HG03432 (cell line): ENCODE results near the gene TAS1R3.

ENCODE experiments used
- ATAC-seq: cut with Tn5 transposase; IDR thresholded peaks from one replicate; pipeline ENCODE4 v1.9.1; 2021; ENCODE audit warnings: mild to moderate bottlenecking, moderate library complexity; ENCODE audit not compliant: unreplicated experiment

Gene TAS1R3

GRCh38 chr1:1294250-1294890 is 36.7 kb upstream of the TAS1R3 start:
- ATAC-seq = no peak

- ATAC-seq = no peak
Observed at GRCh38 chr1:1295154-1295923, 35.7 kb upstream of the TAS1R3 start.

GRCh38 chr1:1296070-1297061 is 34.7 kb upstream of the TAS1R3 start:
- no peak for ATAC-seq

DNA sequence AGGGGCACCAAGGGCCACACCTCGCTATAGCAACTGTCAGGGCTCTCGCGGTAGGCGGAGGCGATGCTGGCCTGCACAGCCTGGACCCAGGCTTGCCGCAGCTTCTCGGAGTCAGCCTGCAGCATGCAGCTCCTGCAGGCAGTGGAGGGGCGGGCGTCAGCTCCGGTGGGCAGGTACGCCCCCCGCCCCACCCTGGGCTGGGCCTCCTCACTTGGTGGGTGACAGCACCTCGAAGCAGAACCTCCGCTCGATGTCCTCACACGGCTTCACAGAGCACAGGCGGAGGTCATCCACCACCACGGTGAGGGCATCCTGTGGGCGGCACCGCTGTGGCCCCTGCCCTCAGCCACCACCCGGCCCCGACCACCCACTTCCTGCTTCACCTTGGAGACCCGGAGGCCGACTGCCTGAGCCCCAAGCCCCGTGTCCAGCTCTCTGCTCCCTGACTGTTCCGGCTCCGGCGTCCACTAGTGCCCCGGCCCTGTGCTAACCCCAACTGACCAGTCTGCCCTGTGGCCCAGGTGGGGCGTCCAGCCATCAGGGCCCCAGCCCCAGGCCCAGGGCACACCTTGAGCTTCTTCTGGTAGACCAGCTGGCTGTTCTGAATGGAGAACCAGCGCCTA is 33.2 kb upstream of the TAS1R3 start:
- no peak for ATAC-seq

GRCh38 chr1:1298861-1299685 is 32.0 kb upstream of the TAS1R3 start:
- no peak for ATAC-seq

- no peak for ATAC-seq
Observed at GRCh38 chr1:1299686-1300351, 31.3 kb upstream of the TAS1R3 start.

DNA sequence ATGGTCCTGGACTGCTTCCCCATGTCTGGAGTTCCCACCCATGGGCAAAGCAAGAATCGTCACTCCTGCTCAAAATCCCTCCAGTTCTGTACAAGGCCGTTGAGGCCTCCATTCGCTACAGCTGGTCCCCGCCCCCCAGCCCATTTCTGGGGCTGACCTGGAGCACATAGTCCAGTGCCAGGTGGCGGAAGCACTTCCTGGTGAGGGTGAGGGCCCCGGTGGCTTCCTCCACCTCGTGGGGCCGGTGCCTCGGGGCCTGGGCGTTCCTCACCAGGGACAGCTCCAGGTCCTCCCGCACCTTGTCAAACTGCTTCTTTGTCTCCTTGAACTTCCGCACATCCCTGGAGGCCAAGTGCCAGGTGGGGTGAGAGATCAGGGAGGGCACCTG is 30.7 kb upstream of the TAS1R3 start:
- no peak for ATAC-seq

GRCh38 chr1:1302006-1302430 is 29.1 kb upstream of the TAS1R3 start:
- ATAC-seq = no peak

DNA sequence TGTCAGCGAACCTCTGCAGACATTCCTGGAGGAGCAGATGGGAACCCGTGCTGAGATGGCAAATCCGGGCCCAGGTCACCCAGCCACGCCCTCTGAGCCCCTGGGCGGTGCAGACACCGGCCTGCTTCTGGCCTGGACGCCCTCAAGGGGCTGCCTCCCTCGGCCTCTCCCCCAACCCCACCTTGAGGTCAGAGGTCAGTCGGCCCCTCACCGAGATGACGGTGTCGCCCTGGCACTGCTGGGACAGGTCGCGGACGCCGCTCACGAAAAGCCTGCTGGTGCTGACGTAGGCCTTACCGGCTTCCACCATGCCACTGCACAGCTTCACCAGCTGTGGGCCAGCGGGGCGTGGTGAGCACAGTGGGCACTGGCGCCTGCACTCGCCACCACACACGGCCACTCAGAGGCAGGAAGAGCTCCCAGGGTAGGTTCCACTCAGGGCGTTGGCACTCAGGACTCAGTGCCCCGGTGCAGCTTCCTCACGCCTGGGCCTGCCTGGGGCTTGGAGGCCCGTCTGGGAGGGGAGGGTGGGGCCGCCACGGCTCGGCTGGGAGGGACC is 28.1 kb upstream of the TAS1R3 start:
- no peak for ATAC-seq

DNA sequence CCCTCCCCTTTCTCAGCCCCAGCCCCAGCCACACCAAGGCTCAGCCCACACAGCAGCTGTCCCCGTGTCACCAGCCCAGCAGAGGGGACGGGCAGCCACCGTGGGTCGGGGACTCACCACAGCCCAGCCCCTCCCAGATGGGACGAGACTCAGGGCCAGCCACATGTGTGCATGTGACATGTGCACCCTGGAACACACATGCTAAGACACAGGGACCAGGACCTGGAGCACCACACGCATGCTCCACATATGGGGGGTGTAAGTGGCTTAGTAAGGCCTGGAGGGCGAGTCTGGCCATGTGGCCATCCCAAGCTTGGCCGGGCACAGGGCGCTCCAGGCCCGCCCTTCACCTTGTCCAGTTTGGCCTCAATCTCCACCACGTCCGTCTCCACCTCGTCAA is 27.3 kb upstream of the TAS1R3 start:
- ATAC-seq = no peak

- ATAC-seq = no peak
Observed at GRCh38 chr1:1304331-1305299, 26.5 kb upstream of the TAS1R3 start.

- peak; percentile 6 for ATAC-seq
Observed at GRCh38 chr1:1305300-1306069, 25.6 kb upstream of the TAS1R3 start.

- no peak for ATAC-seq
Observed at GRCh38 chr1:1306070-1306660, 24.9 kb upstream of the TAS1R3 start.

- no peak for ATAC-seq
Observed at GRCh38 chr1:1306661-1307260, 24.3 kb upstream of the TAS1R3 start.

DNA sequence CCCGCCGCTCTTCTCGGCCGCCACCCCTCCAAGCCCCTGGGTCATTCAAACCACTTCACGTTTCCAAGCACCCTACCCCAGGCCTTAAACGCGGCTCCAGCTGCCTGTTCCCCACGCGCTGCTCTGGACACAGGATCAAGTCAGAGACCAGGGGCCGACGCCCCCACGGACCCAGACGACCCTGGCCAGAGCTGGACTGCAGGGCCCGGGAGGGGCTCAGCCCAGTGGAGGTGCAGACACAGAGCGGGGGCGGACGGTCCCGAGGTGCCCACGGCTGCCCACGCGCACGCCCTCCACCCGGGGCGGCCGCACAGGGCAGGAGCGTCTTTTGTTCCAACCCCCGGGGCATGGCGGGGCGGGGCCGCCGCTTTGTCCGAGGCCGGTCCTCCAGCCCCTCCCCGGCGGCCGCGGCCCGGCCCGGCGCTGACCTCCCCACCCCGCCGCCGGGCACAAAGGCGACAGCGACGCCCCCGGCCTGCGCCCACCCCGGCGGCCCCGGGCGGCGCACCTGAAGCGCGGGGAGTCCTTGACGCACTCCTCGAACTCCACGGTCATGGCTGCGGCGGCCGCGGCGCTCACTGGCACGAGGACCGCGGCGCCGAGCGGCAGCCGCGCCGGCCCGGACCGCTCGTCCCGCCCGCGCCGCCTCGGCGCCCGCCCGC is 23.7 kb upstream of the TAS1R3 start:
- ATAC-seq = peak; percentile 4
